PC-3 (cell line): ENCODE measurements around the gene KMT5B. TPM values are rescaled to one million over a fixed set of nuclear protein-coding genes. Genes with fewer than 3 reads are reported as not detected.

Experiments
- ATAC-seq: fragments of 200-7000 bp; cut with Tn5 transposase; 2 replicates; pipeline ENCODE4 v1.9.1; 2020; ENCODE audit warnings: mild to moderate bottlenecking, moderate library complexity
- BruUV-seq: library from RNA; stranded (reverse); fragments of 400-500 nt; replicated peaks from 2 replicates; lab custom pipeline; 2021; lab: Mats Ljungman, UMichigan
- CTCF ChIA-PET: fragments of 300-600 bp; sonication (Branson Sonifier 250); formaldehyde crosslinking; loops from one replicate; lab custom pipeline; 2022; ENCODE audit warnings: antibody characterized with exemption; lab: Charles Lee
- POLR2A ChIA-PET: fragments of 300-600 bp; sonication (Branson Sonifier 250); formaldehyde crosslinking; loops from one replicate; lab custom pipeline; 2022; ENCODE audit warnings: antibody characterized with exemption; ENCODE audit not compliant: unreplicated experiment; lab: Charles Lee
- DNase-seq: peaks from one replicate; pipeline ENCODE4 v3.0.0-alpha.2; 2015
- H2AFZ ChIP-seq: fragments of 300-600 bp; sonication (generic); 2 replicates; pipeline ENCODE4 v1.6.0; 2016; ENCODE audit warnings: antibody characterized with exemption, low read length
- H3F3A ChIP-seq: fragments of 300-600 bp; sonication (generic); one replicate; pipeline ENCODE4 v1.6.0; 2017; ENCODE audit warnings: antibody characterized with exemption, low read length, control low read depth, mild to moderate bottlenecking; ENCODE audit not compliant: unreplicated experiment
- H3K27ac ChIP-seq: fragments of 300-600 bp; sonication (generic); 2 replicates; pipeline ENCODE4 v1.5.1; 2016; ENCODE audit warnings: mild to moderate bottlenecking, low read length
- H3K27me3 ChIP-seq: fragments of 300-600 bp; sonication (generic); 2 replicates; pipeline ENCODE4 v1.6.1; 2016; ENCODE audit warnings: low read length, mixed read lengths
- H3K36me3 ChIP-seq: fragments of 300-600 bp; sonication (generic); 2 replicates; pipeline ENCODE4 v1.6.1; 2016; ENCODE audit warnings: low read depth, mixed run types, low read length, mixed read lengths
- H3K4me1 ChIP-seq: fragments of 300-600 bp; sonication (generic); 2 replicates; pipeline ENCODE4 v1.5.1; 2016; ENCODE audit warnings: low read length; ENCODE audit not compliant: insufficient read depth
- H3K4me2 ChIP-seq: fragments of 300-600 bp; sonication (generic); 2 replicates; pipeline ENCODE4 v1.6.0; 2016; ENCODE audit warnings: low read length
- H3K4me3 ChIP-seq: fragments of 300-600 bp; sonication (generic); 2 replicates; pipeline ENCODE4 v1.5.1; 2016; ENCODE audit warnings: mild to moderate bottlenecking, low read length, mixed read lengths
- H3K79me2 ChIP-seq: fragments of 300-600 bp; sonication (generic); 2 replicates; pipeline ENCODE4 v1.6.1; 2017; ENCODE audit warnings: low read length, mixed read lengths
- H3K9ac ChIP-seq: fragments of 300-600 bp; sonication (generic); 2 replicates; pipeline ENCODE4 v1.6.0; 2016; ENCODE audit warnings: mild to moderate bottlenecking, low read length
- H3K9me2 ChIP-seq: fragments of 300-600 bp; sonication (generic); replicated peaks from 2 replicates; pipeline ENCODE4 v1.6.1; 2016; ENCODE audit warnings: mixed run types, low read length, mixed read lengths
- H3K9me3 ChIP-seq: fragments of 300-600 bp; sonication (generic); 2 replicates; pipeline ENCODE4 v1.6.1; 2016; ENCODE audit warnings: low read length, mixed read lengths
- H4K20me1 ChIP-seq: fragments of 300-600 bp; sonication (generic); 2 replicates; pipeline ENCODE4 v1.6.1; 2016; ENCODE audit warnings: low read length, mixed read lengths
- EZH2 ChIP-seq: fragments of 300-600 bp; sonication (generic); IDR thresholded peaks from one replicate; pipeline ENCODE4 v1.6.1; 2017; ENCODE audit warnings: antibody characterized with exemption, mild to moderate bottlenecking, low read length; ENCODE audit not compliant: unreplicated experiment
- EZH2phosphoT487 ChIP-seq: fragments of 300-600 bp; sonication (generic); IDR thresholded peaks from 2 replicates; pipeline ENCODE4 v1.6.1; 2018; ENCODE audit warnings: mild to moderate bottlenecking, antibody characterized with exemption, low read length, borderline replicate concordance
- intact Hi-C: fragments of 100-400 bp; cut with micrococcal nuclease; formaldehyde crosslinking; loops from 2 replicates; pipeline ENCODE4 v1.9.0; 2023
- total RNA-seq: library from RNA; depleted of rRNA; stranded (reverse); fragments of >200 nt; gene quantifications from 2 replicates; pipeline ENCODE4 v1.2.3, GENCODE V29; 2014
- TF ChIP-seq, protein P1 (sequence below): fragments of 300-600 bp; sonication (generic); conservative IDR thresholded peaks from 2 replicates; pipeline ENCODE4 v1.5.1; 2017; ENCODE audit warnings: antibody characterized with exemption, low read depth, mild to moderate bottlenecking, low read length

Gene KMT5B
- total RNA-seq, 1 experiment from 2014 or later: 19.0 TPM

DNA sequence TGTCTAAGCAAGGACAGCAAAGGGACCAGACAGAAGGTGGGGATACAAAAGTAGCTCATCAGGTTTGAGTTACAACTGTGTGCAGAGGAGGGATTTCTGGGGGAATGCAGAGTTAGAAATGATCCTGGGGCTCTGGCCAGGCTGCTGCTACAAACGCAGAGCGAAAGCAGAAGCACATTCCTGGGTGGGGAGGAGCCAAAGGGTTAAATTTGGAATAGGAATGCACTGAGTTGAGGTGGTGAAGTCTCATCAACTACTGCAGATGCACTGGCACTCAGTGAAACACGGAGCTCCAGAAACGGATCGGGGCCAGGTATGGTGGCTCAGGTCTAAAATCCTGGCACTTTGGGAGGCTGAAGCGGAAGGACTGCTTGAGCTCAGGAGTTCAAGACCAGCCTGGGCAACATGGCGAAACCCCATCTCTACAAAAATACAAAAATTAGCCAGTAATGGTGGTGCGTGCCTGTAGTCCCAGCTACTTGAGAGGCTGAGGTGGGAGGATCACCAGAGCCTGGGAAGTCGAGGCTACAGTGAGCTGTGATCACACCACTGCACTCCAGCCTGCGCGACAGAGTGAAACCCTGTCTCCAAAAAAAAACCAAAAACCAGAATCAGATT lies 95.1 kb downstream of the KMT5B start:
- CTCF ChIA-PET: interaction anchor here (0.8 kb wide), 1 partner anchor 94 kb away, joined by 3 read pairs; no protein-coding TSS in a partner anchor

GRCh38 chr11:68116974-68117373 lies 96.1 kb downstream of the KMT5B start:
- ATAC-seq: no peak
- no peaks in the 10 kb centered on the region for H3K27me3 ChIP-seq
- TF ChIP-seq EZH2: no peak
- H2AFZ ChIP-seq: no peak overlapping the region
- no peak overlapping the region for H3K4me2 ChIP-seq
- DNase-seq: no peak
- H3K36me3 ChIP-seq: peaks cover 17% of the 10 kb centered on the region; the same call in 1 of the 2 replicates
- H3F3A ChIP-seq: no peaks in the 10 kb centered on the region
- ChIA-PET POLR2A (interaction anchor here (0.6 kb wide), 1 partner anchor 10 kb away, joined by 3 read pairs; no protein-coding TSS in a partner anchor), CTCF (no interaction called here)
- H3K4me1 ChIP-seq: peaks cover 20% of the 10 kb centered on the region
- no peak overlapping the region for H3K27ac ChIP-seq
- no peak overlapping the region for H3K4me3 ChIP-seq
- intact Hi-C loops: no loop called here
- no TSS peak for BruUV-seq
- H3K79me2 ChIP-seq: peaks cover 84% of the 10 kb centered on the region
- no peaks in the 10 kb centered on the region for H3K9me2 ChIP-seq
- no peaks in the 10 kb centered on the region for H3K9me3 ChIP-seq
- H3K9ac ChIP-seq: no peak overlapping the region
- H4K20me1 ChIP-seq: peaks cover 57% of the 10 kb centered on the region

More for the DNA sequence above, 95.1 kb downstream of the KMT5B start:
- peak; percentile 19 for DNase-seq
- Histone ChIP-seq H3K9ac (no peak overlapping the region), H3K36me3 (peaks cover 17% of the 10 kb centered on the region; the same call in 1 of the 2 replicates), H3K4me2 (peak overlapping the region; percentile 82), H3K4me1 (peaks cover 29% of the 10 kb centered on the region), H3K27me3 (no peaks in the 10 kb centered on the region), H3K79me2 (peaks cover 75% of the 10 kb centered on the region), H3K4me3 (peak overlapping the region; percentile 92; the same call in 1 of the 2 replicates), H3K9me3 (no peaks in the 10 kb centered on the region), H3K27ac (no peak overlapping the region), H4K20me1 (peaks cover 57% of the 10 kb centered on the region), H3K9me2 (no peaks in the 10 kb centered on the region), H2AFZ (no peak overlapping the region), H3F3A (no peaks in the 10 kb centered on the region)
- intact Hi-C loops: no loop called here
- no TSS peak for BruUV-seq
- ATAC-seq: no peak
- POLR2A ChIA-PET: interaction anchor here (0.7 kb wide), 1 partner anchor 44 kb away, joined by 3 read pairs; no protein-coding TSS in a partner anchor
- TF ChIP-seq EZH2phosphoT487 (no peak), EZH2 (no peak)
- TF ChIP-seq, protein P1, sequence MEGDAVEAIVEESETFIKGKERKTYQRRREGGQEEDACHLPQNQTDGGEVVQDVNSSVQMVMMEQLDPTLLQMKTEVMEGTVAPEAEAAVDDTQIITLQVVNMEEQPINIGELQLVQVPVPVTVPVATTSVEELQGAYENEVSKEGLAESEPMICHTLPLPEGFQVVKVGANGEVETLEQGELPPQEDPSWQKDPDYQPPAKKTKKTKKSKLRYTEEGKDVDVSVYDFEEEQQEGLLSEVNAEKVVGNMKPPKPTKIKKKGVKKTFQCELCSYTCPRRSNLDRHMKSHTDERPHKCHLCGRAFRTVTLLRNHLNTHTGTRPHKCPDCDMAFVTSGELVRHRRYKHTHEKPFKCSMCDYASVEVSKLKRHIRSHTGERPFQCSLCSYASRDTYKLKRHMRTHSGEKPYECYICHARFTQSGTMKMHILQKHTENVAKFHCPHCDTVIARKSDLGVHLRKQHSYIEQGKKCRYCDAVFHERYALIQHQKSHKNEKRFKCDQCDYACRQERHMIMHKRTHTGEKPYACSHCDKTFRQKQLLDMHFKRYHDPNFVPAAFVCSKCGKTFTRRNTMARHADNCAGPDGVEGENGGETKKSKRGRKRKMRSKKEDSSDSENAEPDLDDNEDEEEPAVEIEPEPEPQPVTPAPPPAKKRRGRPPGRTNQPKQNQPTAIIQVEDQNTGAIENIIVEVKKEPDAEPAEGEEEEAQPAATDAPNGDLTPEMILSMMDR: no peak

DNA sequence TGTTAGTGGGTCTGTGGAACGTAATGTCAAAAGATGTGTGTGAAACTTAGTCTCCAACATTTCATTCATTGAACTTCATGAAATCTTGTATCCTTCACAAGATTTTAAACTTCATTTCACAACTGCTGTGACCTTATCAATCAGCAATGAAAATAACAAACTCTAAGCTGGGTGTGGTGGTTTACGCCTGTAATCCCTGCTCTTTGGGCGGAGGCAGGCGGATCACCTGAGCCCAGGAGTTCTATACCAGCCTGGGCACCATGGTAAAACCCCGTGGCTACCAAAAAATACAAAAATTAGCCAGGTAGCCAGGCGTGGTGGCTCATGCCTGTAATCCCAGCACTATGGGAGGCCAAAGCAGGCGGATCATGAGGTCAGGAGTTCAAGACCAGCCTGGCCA lies 97.0 kb downstream of the KMT5B start:
- Histone ChIP-seq H3K9me2 (no peaks in the 10 kb centered on the region), H3K4me1 (peaks cover 14% of the 10 kb centered on the region), H3K27me3 (no peaks in the 10 kb centered on the region), H3K79me2 (peaks cover 92% of the 10 kb centered on the region), H3K27ac (no peak overlapping the region), H3K9ac (no peak overlapping the region), H2AFZ (no peak overlapping the region), H3F3A (no peaks in the 10 kb centered on the region), H4K20me1 (peaks cover 57% of the 10 kb centered on the region), H3K9me3 (no peaks in the 10 kb centered on the region), H3K4me3 (no peak overlapping the region), H3K4me2 (no peak overlapping the region), H3K36me3 (peaks cover 17% of the 10 kb centered on the region; the same call in 1 of the 2 replicates)
- no peak for DNase-seq
- intact Hi-C loops: no loop called here
- no peak for ATAC-seq
- no TSS peak for BruUV-seq
- no peak for TF ChIP-seq EZH2phosphoT487
- TF ChIP-seq EZH2: no peak
- TF ChIP-seq, protein P1: no peak
- POLR2A ChIA-PET: no interaction called here
- CTCF ChIA-PET: no interaction called here
